Measurements from ENCODE around the gene LRRC52. TPM values are rescaled to one million over a fixed set of nuclear protein-coding genes. Genes with fewer than 3 reads are reported as not detected.
"Not testable (repeated sequence)": the region's sequence is repeated elsewhere in the genome, so short reads cannot be mapped to it uniquely, and the experiment has no call there.

The LRRC52 gene
- total RNA-seq, 1 experiment from 2014 or later: not detected

DNA sequence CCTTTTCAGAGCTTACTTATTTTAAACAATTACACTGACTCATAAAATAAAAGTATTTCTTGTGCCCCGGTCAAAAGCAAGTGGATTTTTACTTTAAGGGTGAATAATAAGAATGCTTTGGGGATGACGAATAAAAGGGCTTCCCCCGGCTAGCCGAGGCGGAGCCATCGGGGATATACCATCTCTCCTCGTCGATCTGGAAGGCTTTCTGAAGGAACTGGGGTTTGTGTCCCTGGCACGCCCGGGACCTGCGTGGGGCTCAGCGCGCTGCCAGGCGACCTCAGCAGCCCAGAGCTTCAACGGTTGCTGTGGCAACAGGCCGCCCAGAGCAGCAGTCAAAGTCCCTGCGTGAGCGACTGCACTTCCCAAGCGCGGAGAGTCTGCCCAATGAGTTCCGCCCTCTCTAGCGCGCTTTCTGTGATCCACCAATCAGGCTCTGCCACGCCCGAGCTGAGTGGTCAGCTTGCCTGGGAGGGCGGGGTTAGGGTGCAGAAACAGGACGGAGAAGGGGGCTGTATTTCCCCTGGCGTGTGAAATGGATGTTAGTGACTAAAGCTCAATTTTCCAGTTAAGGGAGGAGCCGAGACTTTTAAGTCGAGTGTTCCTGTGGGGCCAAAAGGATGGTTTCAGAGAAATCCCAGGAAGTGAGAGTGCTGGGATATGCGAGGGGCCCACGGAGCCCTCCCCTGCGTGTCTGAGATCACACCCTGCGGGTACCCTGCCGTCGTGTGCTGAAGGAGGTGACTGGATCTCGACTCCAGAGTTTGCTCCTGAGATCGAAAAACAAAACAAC lies 54.3 kb downstream of the LRRC52 start:
- Histone ChIP-seq H3K9me3 (no peaks in the 10 kb centered on the region), H3K36me3 (no peaks in the 10 kb centered on the region), H3K4me3 (peak overlapping the region; percentile 57), H3K27me3 (peaks cover 20% of the 10 kb centered on the region)
- DNase-seq: peak; percentile 99

DNA sequence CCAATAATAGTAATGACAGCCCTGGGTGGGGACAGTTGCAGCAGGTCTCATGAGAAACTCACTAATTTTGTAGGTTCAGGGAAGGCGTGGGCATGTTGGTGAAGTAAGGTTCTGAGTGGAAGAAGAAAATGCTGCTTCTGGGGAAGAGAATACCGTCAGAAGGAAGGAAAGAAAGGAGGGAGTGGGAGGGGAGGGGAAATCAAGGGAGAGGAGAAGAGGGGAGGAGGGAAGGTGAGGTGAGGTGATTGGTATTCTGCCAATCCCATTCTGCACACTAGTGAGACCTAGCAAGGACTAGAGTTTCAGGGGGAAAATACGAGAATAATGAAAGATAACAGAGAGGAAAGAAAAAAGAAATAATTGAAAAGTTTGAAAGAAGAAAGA lies 54.9 kb downstream of the LRRC52 start:
- no peaks in the 10 kb centered on the region for H3K36me3 ChIP-seq
- H3K27me3 ChIP-seq: peaks cover 18% of the 10 kb centered on the region
- no peaks in the 10 kb centered on the region for H3K9me3 ChIP-seq
- H3K4me3 ChIP-seq: peak overlapping the region; percentile 57
- no peak for DNase-seq

DNA sequence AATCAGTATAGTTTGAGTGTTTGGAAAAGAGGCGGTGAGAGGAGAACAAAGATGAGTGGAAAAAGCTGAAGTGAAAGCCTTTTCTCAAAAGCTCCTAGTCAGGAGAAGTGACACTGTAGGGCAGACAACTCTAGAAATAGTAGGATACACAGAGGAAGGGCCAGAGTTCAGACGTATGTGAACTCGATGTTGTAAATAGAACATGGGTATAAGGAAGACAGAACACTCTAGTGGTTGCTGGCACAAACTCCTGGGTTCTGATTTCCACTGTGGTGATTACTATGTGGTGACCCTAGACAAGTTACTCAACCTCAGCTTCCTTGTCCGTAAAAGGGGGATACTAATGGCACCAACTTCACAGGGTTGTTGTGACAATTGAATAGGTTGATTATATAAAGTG lies 57.0 kb downstream of the LRRC52 start:
- Histone ChIP-seq H3K4me3 (no peak overlapping the region), H3K9me3 (no peaks in the 10 kb centered on the region), H3K27me3 (peaks cover 5% of the 10 kb centered on the region; the same call in 1 of the 2 replicates), H3K36me3 (no peaks in the 10 kb centered on the region)
- no peak for DNase-seq

DNA sequence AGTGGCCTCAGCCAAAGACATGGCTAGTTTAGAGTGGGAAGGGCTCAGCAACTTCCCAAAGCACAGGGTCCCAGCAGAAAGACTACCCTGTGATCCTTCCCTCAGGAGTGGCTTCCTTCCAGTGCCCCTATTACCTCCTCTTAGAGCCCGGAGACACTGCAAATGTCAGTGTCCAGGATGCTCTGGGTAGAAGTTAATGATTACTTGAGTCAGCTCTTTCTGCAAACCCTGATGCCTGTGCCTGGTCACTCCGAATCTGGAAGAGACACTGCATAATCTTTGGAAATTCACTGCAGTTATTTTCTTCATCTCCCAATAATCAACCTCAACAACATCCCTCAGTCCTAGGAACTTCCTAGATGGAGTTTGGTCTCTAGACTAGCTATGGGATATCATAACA lies 60.0 kb downstream of the LRRC52 start:
- Histone ChIP-seq H3K9me3 (no peaks in the 10 kb centered on the region), H3K4me3 (no peak overlapping the region), H3K27me3 (peaks cover 9% of the 10 kb centered on the region), H3K36me3 (no peaks in the 10 kb centered on the region)
- no peak for DNase-seq

DNA sequence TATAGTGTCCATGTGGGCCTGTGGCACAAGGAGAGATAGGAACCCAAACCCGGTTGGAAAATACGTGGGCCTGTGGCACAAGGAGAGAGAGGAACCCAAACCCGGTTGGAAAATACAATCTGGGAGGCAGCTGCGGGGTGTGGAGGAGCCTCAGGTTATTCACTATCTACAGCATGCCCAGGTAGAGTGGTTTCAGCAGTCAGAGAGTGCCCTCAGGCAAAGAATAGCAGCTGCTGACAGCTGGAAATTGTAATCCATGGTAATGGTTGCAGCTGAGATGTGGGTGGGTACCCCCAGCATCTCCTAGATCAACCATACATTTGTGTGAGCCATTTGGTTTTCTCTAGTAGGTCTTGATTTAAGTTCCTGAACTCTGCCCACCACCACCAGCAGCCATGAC lies 61.4 kb downstream of the LRRC52 start:
- H3K36me3 ChIP-seq: no peaks in the 10 kb centered on the region
- H3K9me3 ChIP-seq: no peaks in the 10 kb centered on the region
- H3K27me3 ChIP-seq: peaks cover 9% of the 10 kb centered on the region
- DNase-seq: no peak
- no peak overlapping the region for H3K4me3 ChIP-seq

DNA sequence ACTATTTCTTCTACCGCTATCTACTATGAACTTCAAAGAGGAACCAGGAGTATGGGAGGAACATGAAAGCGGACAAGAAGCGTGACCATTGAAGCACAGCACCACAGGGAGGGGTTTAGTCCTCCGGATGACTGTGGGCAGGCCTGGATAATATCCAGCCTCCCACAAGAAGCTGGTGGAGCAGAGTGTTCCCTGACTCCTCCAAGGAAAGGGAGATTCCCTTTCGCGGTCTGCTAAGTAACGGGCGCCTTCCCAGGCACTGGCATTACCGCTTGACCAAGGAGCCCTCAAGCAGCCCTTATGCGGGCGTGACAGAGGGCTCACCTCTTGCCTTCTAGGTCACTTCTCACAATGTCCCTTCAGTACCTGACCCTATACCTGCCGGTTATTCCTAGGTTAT lies 62.9 kb downstream of the LRRC52 start:
- H3K27me3 ChIP-seq, H3K4me3 ChIP-seq, H3K9me3 ChIP-seq, H3K36me3 ChIP-seq, DNase-seq: not testable (repeated sequence)

DNA sequence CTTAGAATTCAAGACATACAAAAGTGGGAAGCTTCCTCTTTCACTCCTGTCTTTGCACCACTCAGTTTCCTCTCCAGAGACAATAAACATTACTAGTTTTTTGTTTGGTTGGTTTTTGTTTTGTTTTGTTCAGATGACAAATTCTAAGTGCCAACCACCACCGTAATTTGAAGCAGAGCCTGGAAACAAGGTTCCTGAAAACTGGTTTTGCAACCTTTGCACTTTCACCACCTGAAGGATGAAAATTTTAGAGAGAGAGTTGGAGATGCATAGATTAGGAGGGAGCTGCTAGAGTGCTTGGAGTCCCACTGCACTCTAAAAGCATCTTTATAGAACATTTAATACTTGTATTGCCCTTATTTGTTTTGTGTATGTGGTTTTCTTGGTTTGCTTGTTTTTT lies 67.1 kb downstream of the LRRC52 start:
- no peak overlapping the region for H3K4me3 ChIP-seq
- peaks cover 17% of the 10 kb centered on the region for H3K27me3 ChIP-seq
- DNase-seq: no peak
- no peaks in the 10 kb centered on the region for H3K36me3 ChIP-seq
- 0 out of 2 replicates have a peak, but pooled peaks cover 3% of the 10 kb centered on the region for H3K9me3 ChIP-seq

DNA sequence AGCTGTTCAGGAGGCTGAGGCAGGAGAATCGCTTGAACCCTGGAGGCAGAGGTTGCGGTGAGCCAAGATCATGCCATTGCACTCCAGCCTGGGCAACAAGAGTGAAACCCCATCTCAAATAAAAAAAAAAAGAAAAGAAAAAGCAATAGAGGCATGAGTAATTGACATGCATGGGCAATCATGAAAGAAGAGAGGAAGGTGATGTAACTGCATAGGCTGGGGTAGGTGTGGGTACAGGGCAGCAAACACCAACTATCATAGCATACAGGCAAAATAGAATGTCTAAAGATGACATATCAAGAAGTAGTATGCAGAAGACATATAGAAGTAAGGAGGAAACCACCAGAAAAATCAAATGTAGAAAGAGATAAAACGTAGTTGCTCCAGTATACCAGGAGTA lies 68.3 kb downstream of the LRRC52 start:
- DNase-seq: no peak
- Histone ChIP-seq H3K4me3 (no peak overlapping the region), H3K36me3 (no peaks in the 10 kb centered on the region), H3K27me3 (peaks cover 16% of the 10 kb centered on the region), H3K9me3 (0 out of 2 replicates have a peak, but pooled peaks cover 3% of the 10 kb centered on the region)

Other genes starting within 250 kb of the LRRC52 start
- not detected in 2 replicates for gene LMX1A, start 187.3 kb upstream of the LRRC52 start, total RNA-seq (2014; rRNA removed; shearing (Covaris generic); ENCODE audit: low replicate concordance)
- 0.47 TPM in 1 of 2 replicates, not detected in the other for gene RXRG, start 98.9 kb upstream of the LRRC52 start, total RNA-seq (2014; rRNA removed; shearing (Covaris generic); ENCODE audit: low replicate concordance)
- 148 and 168 TPM in 2 replicates for gene MGST3, start 87.2 kb downstream of the LRRC52 start, total RNA-seq (2014; rRNA removed; shearing (Covaris generic); ENCODE audit: low replicate concordance)
- 82.1 and 124 TPM in 2 replicates for gene ALDH9A1, start 154.6 kb downstream of the LRRC52 start, total RNA-seq (2014; rRNA removed; shearing (Covaris generic); ENCODE audit: low replicate concordance)
- gene TMCO1, start 224.9 kb downstream of the LRRC52 start, total RNA-seq (2014; rRNA removed; shearing (Covaris generic); ENCODE audit: low replicate concordance): 67.3 and 146 TPM in 2 replicates

Measured in MG63 (cell line).